DOHH2 (cell line): ENCODE data around the gene CD59.

Experiments used
- CTCF ChIP-seq: fragments of 200-600 bp; sonication (generic); IDR thresholded peaks from one replicate; pipeline ENCODE4 v1.5.1; 2014; ENCODE audit warnings: antibody characterized with exemption, mild to moderate bottlenecking, low read depth, low read length; ENCODE audit not compliant: poor library complexity, severe bottlenecking
- EZH2phosphoT487 ChIP-seq: fragments of 200-600 bp; sonication (generic); IDR thresholded peaks from 2 replicates; pipeline ENCODE4 v1.6.1; 2017; ENCODE audit warnings: borderline replicate concordance, mild to moderate bottlenecking, antibody characterized with exemption, low read length, moderate library complexity, mixed read lengths

- TF ChIP-seq CTCF (no peak), EZH2phosphoT487 (no peak)
Observed at GRCh38 chr11:33703788-33704187, 32.4 kb downstream of the CD59 start.
